Measurements from ENCODE around the gene MTMR6.

MTMR6 gene

DNA sequence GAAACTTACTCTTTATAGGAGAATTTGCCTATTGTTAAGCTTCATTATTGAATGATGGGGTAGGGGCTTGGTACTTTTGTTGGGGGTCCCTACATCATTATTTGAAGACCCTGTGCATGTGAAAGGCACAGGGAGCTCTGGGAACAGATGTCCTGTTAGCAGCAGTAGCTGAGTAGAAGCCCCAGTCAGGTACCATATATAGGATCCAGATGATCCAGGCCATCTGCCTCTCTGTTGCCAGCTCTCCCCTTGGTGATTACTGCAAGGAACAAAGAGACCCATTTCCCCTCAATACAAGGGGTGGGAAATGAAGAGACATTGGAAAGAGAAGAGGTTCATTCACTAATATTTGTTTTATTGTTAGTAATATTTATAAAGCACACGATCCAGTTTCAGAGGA lies 4.4 kb upstream of the MTMR6 start:
- H3K9me3 Mint-ChIP-seq: no peaks in the 10 kb centered on the region
- peaks cover under 1% of the 10 kb centered on the region for H3K4me1 Mint-ChIP-seq
- no peak overlapping the region for H3K27ac Mint-ChIP-seq
- peaks cover 23% of the 10 kb centered on the region for H3K27me3 Mint-ChIP-seq
- H3K4me3 Mint-ChIP-seq: no peak overlapping the region
- no peak for ATAC-seq
- no peaks in the 10 kb centered on the region for H3K36me3 Mint-ChIP-seq

- no peaks in the 10 kb centered on the region for H3K9me3 Mint-ChIP-seq
- no peak overlapping the region for H3K27ac Mint-ChIP-seq
These were observed 1.7 kb upstream of the MTMR6 start for GRCh38 chr13:25288966-25289365.

GRCh38 chr13:25286308-25286968 lies 850 bp downstream of the MTMR6 start:
- Mint-ChIP-seq H3K27ac (peak overlapping the region; percentile 91), H3K36me3 (no peaks in the 10 kb centered on the region), H3K4me1 (peaks cover 38% of the 10 kb centered on the region), H3K9me3 (no peaks in the 10 kb centered on the region), H3K27me3 (peaks cover 5% of the 10 kb centered on the region), H3K4me3 (peak overlapping the region; percentile 90)
- peak; percentile 71 for ATAC-seq

More at GRCh38 chr13:25288966-25289365, 1.7 kb upstream of the MTMR6 start:
- Mint-ChIP-seq H3K36me3 (no peaks in the 10 kb centered on the region), H3K4me1 (peaks cover 20% of the 10 kb centered on the region), H3K4me3 (no peak overlapping the region), H3K27me3 (peaks cover 9% of the 10 kb centered on the region)
- no peak for ATAC-seq

GRCh38 chr13:25281935-25282332 lies 5.4 kb downstream of the MTMR6 start:
- H3K4me3 Mint-ChIP-seq: peak overlapping the region; percentile 7
- H3K36me3 Mint-ChIP-seq: peaks cover 11% of the 10 kb centered on the region
- peaks cover 73% of the 10 kb centered on the region for H3K4me1 Mint-ChIP-seq
- no peaks in the 10 kb centered on the region for H3K9me3 Mint-ChIP-seq
- H3K27ac Mint-ChIP-seq: peak overlapping the region; percentile 42
- no peaks in the 10 kb centered on the region for H3K27me3 Mint-ChIP-seq
- peak; percentile 24 for ATAC-seq

DNA sequence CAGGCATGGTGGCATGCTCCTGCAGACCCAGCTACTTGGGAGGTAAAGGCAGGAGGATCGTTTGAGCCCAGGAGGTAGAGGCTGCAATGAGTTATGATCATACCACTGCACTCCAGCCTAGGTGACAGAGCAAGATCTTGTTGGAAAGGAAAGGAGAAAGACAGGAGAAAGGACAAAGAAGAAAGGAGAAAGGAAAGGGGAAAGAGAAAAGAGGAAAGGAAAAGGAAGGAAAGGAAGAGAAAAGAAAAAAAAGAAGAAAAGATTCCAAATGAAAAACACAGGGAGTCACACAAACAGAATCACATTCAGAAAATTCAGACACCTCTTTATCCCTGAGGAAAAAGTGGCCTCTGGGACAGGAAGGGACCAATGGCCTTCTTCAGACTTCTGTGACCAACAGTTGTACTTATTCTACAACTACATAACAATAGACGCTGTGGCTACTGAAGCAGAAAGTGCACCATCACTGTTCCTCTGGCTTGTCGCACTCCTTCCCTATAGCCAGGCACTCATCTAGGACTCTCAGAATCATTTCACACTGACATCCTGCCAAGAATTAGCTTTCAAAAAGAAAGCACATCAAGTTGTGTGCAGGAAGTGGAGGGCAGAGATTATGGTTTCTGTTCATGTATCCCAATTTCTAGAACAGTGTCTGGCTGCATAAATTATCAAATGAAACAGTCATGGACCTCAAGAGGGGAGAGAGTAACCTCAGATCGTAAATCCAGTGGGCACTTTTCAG lies 5.9 kb downstream of the MTMR6 start:
- Mint-ChIP-seq H3K27ac (peak overlapping the region; percentile 42), H3K27me3 (no peaks in the 10 kb centered on the region), H3K9me3 (no peaks in the 10 kb centered on the region), H3K36me3 (peaks cover 11% of the 10 kb centered on the region), H3K4me3 (peak overlapping the region; percentile 3), H3K4me1 (peaks cover 75% of the 10 kb centered on the region)
- peak; percentile 80 for ATAC-seq

DNA sequence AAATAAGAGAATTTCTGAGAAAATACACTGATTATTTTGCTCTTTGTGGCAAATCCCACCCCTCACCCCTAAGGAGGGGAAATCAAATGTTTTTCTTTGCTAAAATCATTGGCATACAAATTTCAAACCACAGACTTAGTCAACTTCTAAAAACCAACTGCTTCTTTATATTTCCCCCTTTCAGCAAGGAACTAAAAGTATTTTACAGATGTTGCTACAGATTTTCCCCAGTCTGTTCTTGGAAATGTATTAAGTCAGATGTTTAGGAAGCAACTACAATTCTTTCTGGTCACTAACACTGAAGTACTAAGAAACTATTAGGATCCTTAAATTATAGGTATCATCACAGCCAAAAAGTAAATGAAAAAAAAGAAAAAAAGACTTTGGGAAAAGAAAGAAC lies 6.9 kb downstream of the MTMR6 start:
- H3K36me3 Mint-ChIP-seq: peaks cover 16% of the 10 kb centered on the region
- no peak for ATAC-seq
- no peak overlapping the region for H3K4me3 Mint-ChIP-seq
- no peaks in the 10 kb centered on the region for H3K9me3 Mint-ChIP-seq
- peaks cover 70% of the 10 kb centered on the region for H3K4me1 Mint-ChIP-seq
- no peaks in the 10 kb centered on the region for H3K27me3 Mint-ChIP-seq
- H3K27ac Mint-ChIP-seq: peak overlapping the region; percentile 42

GRCh38 chr13:25276748-25277147 lies 10.5 kb downstream of the MTMR6 start:
- peak overlapping the region; percentile 39 for H3K27ac Mint-ChIP-seq
- no peak for ATAC-seq

GRCh38 chr13:25268561-25268960 lies 18.7 kb downstream of the MTMR6 start:
- H3K4me1 Mint-ChIP-seq: no peaks in the 10 kb centered on the region
- H3K27me3 Mint-ChIP-seq: no peaks in the 10 kb centered on the region
- H3K27ac Mint-ChIP-seq: no peak overlapping the region
- peaks cover 32% of the 10 kb centered on the region for H3K36me3 Mint-ChIP-seq
- ATAC-seq: no peak
- H3K4me3 Mint-ChIP-seq: no peak overlapping the region
- H3K9me3 Mint-ChIP-seq: no peaks in the 10 kb centered on the region

More at GRCh38 chr13:25276748-25277147, 10.5 kb downstream of the MTMR6 start:
- Mint-ChIP-seq H3K9me3 (no peaks in the 10 kb centered on the region), H3K4me3 (no peak overlapping the region), H3K4me1 (peaks cover 47% of the 10 kb centered on the region), H3K36me3 (peaks cover 18% of the 10 kb centered on the region), H3K27me3 (no peaks in the 10 kb centered on the region)

- Mint-ChIP-seq H3K27ac (no peak overlapping the region), H3K36me3 (peaks cover 41% of the 10 kb centered on the region), H3K27me3 (no peaks in the 10 kb centered on the region), H3K9me3 (no peaks in the 10 kb centered on the region), H3K4me3 (no peak overlapping the region), H3K4me1 (no peaks in the 10 kb centered on the region)
- no peak for ATAC-seq
These were observed 19.6 kb downstream of the MTMR6 start for GRCh38 chr13:25267715-25268114.

DNA sequence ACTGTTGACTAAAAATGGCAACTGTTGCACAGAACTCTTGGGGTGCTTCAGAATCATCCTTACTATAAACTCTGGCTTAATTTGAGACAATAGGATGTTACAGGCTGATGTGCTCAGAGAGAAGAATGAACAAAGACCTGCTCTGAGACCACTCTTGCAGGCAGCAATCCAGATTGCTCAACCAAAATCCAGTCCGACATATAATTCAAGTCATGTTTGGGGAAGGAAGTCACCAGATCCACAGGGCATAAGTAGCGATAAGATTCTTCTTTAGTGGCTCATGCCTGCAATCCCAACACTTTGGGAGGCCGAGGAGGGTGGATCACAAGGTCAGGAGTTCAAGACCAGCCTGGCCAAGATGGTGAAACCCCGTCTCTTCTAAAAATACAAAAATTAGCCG lies 20.6 kb downstream of the MTMR6 start:
- no peak overlapping the region for H3K4me3 Mint-ChIP-seq
- no peaks in the 10 kb centered on the region for H3K27me3 Mint-ChIP-seq
- ATAC-seq: no peak
- H3K36me3 Mint-ChIP-seq: peaks cover 39% of the 10 kb centered on the region
- H3K9me3 Mint-ChIP-seq: no peaks in the 10 kb centered on the region
- no peaks in the 10 kb centered on the region for H3K4me1 Mint-ChIP-seq
- no peak overlapping the region for H3K27ac Mint-ChIP-seq

DNA sequence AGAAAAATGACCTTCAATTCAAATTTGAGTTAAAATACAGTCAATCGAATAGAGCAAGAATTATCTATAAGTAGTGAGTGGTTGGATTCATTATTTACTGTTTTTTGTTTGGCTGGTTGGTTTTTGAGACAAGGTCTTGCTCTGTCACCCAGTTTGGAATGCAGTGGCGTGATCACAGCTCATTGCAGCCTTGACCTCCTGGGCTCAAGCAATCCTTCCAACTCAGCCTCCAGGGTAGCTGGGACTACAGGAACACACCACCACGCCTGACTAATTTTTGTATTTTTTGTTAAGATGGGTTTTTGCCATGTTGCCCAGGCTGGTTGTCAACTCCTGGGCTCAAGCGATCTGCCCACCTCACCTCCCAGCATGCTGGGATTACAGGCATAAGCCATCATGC lies 25.0 kb downstream of the MTMR6 start:
- no peak overlapping the region for H3K4me3 Mint-ChIP-seq
- H3K9me3 Mint-ChIP-seq: no peaks in the 10 kb centered on the region
- H3K4me1 Mint-ChIP-seq: no peaks in the 10 kb centered on the region
- peaks cover 39% of the 10 kb centered on the region for H3K36me3 Mint-ChIP-seq
- H3K27me3 Mint-ChIP-seq: no peaks in the 10 kb centered on the region
- no peak overlapping the region for H3K27ac Mint-ChIP-seq
- no peak for ATAC-seq

- no peak overlapping the region for H3K4me3 Mint-ChIP-seq
- peaks cover 47% of the 10 kb centered on the region for H3K36me3 Mint-ChIP-seq
- H3K27me3 Mint-ChIP-seq: no peaks in the 10 kb centered on the region
- ATAC-seq: no peak
- no peak overlapping the region for H3K27ac Mint-ChIP-seq
- H3K9me3 Mint-ChIP-seq: no peaks in the 10 kb centered on the region
- peaks cover 6% of the 10 kb centered on the region for H3K4me1 Mint-ChIP-seq
These were observed 33.6 kb downstream of the MTMR6 start for GRCh38 chr13:25253702-25254101.

- H3K27me3 Mint-ChIP-seq: no peaks in the 10 kb centered on the region
- H3K27ac Mint-ChIP-seq: no peak overlapping the region
- no peak for ATAC-seq
- H3K9me3 Mint-ChIP-seq: no peaks in the 10 kb centered on the region
- H3K36me3 Mint-ChIP-seq: peaks cover 46% of the 10 kb centered on the region
- peaks cover 13% of the 10 kb centered on the region for H3K4me1 Mint-ChIP-seq
- H3K4me3 Mint-ChIP-seq: no peak overlapping the region
These were observed 34.5 kb downstream of the MTMR6 start for GRCh38 chr13:25252752-25253151.

- no peak overlapping the region for H3K27ac Mint-ChIP-seq
- H3K36me3 Mint-ChIP-seq: peaks cover 41% of the 10 kb centered on the region
- no peaks in the 10 kb centered on the region for H3K27me3 Mint-ChIP-seq
- H3K4me3 Mint-ChIP-seq: no peak overlapping the region
- no peaks in the 10 kb centered on the region for H3K9me3 Mint-ChIP-seq
- H3K4me1 Mint-ChIP-seq: peaks cover 15% of the 10 kb centered on the region
- ATAC-seq: no peak
These were observed 35.1 kb downstream of the MTMR6 start for GRCh38 chr13:25252225-25252624.

GRCh38 chr13:25249001-25249543 lies 38.2 kb downstream of the MTMR6 start:
- Mint-ChIP-seq H3K36me3 (peaks cover 42% of the 10 kb centered on the region), H3K27ac (no peak overlapping the region), H3K9me3 (no peaks in the 10 kb centered on the region), H3K4me1 (peaks cover 21% of the 10 kb centered on the region), H3K4me3 (no peak overlapping the region), H3K27me3 (no peaks in the 10 kb centered on the region)
- peak; percentile 66 for ATAC-seq

GRCh38 chr13:25248071-25248470 lies 39.2 kb downstream of the MTMR6 start:
- Mint-ChIP-seq H3K4me1 (peaks cover 21% of the 10 kb centered on the region), H3K36me3 (peaks cover 39% of the 10 kb centered on the region), H3K27ac (no peak overlapping the region), H3K27me3 (no peaks in the 10 kb centered on the region), H3K4me3 (no peak overlapping the region), H3K9me3 (no peaks in the 10 kb centered on the region)
- no peak for ATAC-seq
